HG03575 (cell line): ENCODE data around the gene SLC39A3.

Source experiments
- ATAC-seq: cut with Tn5 transposase; IDR thresholded peaks from one replicate; pipeline ENCODE4 v1.9.1; 2021; ENCODE audit not compliant: unreplicated experiment, insufficient number of reproducible peaks, low FRiP score; ENCODE audit errors: extremely low read depth

SLC39A3 gene

DNA sequence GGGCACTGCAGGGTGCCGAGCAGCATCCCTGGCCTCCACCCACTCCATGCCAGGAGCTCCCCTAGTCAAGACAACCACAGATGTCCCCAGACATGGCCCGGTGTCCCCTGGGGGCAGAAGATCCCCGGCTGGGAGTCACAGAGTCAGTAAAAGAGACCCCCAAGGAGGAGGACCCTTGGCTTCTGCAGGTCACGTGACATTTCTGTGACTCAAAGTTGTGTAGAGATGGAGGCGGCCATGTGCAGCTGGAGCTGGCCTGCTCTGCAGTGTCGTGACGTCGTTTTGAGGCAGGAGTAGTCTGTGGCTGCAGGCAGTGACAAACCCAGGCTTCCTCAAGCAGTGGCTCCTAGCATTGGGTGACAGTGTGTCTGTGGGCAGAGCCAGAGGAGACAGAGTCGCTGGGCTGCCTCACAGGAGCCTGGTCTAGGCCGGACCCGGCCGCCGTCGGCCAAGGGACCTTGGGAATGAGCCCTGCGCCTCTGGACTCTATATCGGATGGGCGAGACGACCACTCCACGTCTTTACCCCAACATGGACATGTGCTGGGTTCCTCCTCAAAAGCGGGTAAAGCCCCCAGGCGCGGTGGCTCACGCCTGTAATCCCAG, 10.9 kb downstream of the SLC39A3 start:
- no peak for ATAC-seq

DNA sequence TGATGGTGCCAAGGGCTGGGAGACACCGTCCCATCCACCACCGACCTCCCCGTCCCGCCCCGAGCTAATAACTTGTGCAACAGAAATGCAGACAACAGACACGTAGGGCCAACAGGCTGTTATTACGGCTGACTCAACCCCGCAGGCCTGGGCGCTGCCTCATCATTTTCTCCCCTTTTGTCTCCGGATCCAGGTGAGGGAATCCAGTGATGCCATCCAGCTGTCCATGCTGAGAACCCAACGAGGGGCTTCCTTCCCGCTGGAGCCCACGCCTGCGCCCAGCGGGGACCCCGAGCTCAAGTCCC, 12.2 kb downstream of the SLC39A3 start:
- ATAC-seq, result no peak

DNA sequence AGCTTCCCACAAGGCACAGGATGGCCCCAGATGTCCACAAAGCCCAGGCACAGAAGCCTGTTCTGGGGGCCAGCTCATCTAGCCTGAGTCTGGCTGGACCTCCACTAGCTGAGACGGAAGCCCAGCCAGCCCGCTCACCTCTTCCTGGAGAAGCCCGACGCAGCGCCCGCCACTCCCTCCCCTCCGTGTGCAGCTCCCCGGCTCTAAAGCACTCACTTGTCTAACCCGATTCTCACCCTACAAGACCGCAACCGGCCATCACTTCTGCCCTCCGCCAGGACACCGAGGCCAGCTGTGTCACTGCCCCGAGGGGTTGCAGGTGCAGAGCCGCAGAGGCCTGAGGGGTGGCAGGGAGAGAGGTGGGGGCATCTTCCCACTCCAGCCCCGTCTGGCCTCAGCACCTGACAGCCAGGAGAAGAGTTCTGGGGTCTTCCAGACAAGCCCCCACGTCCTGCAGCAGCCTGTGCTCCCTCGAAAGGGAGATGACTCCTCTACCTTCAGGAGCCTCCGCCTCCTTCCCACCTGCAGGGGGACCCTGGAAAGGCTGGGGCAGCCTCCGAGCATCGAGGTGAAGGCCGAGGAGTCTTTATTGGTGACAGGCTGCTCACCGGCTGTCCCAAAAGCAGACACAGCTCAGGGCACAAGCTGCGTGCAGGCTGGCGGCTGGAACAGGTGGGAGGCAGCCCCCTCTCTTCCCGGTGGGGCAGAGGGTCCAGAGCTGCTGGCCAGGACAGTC, 12.7 kb downstream of the SLC39A3 start:
- no peak for ATAC-seq

DNA sequence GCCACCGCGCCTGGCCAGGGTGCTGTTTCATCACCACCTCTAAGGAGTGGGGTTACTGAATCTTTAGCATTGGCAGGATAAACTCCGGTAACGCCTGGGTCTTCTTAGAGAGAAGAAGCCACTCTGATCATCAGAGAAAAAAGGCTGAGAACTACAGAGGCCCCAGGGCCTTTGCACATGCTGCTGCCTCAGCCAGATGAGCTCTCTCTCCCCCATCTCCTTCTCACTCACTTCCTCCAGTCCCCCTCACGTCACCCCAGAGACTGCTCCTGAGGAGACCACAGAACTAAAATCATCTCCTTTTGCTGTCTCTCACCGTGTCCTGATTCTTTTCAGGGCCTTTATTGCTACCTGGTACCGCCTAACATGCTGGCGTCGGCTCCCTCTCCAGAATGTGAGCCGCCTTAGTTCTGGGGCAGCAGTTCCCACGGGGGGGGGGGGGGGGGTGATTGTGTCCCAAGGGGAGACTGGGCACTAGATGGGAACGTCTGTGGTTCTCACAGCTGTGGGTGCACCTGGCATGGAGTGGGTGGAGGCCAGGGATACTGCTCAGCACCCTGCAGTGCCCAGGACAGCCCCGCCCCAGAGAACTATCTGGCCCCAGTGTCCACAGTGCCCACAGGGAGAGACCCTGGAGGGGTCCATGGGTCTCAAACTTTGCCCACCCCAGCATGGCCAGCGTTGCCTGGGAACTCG, 13.5 kb downstream of the SLC39A3 start:
- ATAC-seq, result no peak

DNA sequence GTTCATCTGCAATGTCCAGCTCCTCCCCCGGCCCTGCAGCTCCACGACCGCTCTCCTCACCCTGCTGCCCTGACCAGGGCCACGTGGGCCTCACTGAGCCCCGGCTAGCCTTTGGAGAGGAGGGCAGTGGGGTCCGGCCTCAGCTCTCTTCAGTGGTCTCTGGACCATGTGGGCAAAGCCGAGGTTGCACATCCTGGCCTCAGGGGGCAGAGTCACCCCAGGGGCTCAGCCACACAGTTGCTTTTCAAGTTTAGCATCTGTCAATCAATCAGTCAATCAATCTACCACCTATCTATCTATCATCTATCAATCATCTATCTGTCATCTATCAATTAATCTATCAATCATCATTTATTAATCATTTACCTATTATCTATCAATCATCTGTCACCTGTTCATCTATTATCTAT, 15.7 kb downstream of the SLC39A3 start:
- no peak for ATAC-seq

DNA sequence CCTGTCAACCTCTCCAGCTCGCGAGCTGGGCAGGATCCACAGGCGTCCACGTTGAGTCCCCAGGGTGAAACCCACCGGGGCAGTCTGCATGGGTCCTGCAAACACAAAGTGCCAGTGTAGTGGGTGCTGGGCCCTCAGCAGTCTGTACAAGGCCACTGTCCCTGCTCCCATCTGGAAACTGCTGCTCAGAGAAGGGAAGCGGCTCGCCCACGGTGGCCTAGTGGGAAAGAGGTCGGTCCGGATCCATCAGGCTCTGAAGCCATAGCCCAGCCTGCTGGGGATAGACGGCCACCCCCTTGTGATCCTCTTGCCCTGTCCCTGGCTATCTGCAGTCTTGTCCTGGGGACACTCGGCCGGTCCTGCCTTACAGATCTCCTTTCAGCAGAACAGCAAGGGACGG, 16.1 kb downstream of the SLC39A3 start:
- no peak for ATAC-seq

DNA sequence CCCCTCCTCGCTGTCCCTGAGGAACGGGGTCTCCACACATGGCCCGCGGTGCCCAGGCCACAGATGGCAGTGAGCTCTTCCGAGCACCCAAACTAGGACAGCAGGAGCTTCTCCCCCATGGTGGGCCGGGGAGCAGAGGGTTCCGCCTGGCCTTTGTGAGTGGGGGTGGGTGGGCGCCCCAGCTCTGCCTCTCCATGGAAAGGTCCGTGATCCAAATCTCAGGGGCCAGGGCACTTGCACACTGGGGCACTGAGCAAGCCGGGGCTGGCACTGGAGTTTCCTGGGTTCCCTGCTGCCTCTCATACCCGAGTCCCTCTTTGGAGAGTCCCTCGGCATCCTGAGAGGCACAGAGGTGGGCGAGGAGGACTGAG, 16.5 kb downstream of the SLC39A3 start:
- ATAC-seq, result no peak

DNA sequence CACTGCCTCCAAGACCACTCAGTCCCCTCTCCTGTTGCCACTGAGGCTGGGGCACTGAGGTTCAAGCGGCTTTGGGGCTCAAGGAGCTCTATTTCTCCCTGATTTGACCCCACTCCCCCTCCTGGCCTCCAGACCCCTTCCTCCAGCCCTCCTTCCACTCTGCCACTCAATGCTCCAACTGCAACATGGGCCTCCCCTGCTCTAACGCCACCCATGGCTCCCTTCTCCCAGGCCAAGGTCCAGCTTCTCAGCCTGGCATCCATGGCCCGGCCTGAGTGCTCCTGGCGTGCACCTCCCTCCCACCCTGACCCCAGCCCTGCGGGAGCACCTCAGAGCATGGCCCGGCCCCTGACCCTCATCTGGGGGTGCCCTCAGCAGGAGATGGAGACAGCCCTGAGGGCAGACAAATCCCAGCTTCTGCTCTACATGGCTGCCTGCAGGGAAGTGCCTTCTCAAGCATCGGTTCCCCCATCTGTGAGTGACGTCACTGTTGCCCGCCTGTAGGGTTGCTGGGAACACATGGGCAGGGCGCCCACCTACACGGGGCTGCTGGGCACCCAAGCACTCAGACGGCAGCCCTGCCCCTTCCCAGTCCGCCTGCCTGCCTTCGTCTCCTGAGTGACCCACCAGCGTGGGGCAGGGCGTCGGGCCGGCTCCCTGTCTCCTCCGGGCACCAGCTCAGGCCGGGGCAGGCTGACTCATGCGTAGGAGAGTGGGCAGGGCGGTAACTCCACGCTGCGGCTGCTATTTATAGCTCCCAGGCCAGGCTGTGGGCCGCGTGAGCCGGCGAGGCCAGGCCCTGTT, 17.1 kb downstream of the SLC39A3 start:
- no peak for ATAC-seq

DNA sequence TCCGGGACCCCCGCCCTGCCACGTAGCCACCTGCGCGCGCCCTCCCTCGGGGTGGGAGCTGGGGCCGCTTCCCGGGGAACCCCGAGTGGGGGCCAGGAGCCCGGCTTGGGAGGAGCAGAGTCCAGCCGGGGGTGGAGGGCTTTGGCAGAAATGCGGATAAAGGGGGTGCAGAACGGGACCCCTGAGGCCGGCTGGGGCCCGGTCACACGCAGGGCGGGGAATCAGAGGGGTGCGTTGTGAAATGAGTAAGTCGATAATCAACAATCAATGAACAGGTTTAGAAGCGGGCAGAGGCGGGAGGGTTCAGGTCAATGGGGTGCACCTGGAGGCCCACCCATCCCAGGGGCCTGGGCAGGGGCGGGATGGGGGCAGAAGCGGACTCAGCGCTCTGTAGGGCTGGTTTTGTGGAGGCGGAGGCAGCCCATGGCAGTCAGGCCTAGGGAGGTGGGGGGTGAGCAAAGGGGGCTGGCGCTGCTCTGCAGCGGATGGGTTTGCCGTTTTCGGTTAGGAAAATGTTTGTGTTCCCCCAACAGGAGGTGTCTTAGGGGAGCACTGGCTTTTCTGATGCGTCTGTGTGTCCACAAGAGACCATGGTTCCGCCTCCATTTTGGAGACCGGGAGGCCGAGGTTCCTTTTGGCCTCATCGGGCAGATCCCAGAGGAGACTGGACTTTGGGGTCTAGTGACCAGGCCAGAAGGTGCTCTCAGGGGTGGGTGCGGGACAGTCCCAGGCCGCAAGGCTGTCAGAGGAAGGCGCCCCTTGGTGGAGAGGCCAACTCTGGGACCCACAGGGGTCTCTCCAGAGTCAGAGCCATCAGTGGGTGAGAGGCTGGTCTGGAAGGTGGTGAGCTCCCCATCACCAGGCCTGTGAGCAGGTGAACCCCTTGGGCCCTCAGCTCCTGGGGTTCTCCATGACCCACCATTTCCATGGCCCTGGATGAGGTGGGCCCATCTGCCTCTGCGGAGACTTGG, 18.0 kb downstream of the SLC39A3 start:
- no peak for ATAC-seq

DNA sequence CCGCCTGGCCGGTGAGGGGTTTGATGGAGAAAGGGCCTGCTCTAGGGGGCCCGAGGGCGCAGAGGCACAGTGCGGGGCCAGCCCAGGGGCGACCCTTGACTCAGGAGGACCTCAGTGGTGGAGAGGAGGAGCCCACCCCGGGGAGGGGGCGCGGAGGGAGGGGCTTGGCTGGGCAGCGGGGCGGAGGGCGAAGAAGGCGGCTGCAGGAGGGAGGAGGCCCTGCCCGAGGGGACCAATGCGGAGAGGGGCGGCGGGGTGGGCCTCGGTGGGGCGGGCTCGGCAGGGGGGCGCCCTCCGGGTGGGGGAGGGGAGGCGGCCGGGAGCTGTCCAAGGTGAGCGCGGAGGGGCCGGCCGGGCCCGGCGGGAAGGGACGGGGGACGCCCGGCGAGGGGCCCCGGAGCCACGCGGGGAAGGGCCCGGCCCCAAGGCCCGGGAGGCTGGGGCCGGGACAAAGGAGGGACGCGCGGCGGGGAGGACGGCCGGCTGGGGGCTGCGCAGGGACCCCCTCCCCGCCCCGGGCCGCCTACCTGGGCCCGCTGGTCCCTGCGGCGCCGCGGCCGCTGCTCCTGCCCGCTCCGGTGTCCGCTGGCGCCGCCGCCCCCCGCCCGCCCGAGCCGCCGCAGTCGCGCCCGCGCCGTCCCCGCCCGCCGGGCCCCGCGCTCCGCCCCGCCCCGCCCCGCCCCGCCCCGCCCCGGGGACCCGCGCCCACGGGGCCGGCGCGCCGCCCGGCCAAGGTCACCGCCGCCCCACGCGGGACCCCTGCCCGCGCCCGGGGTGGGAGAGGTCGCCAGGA, 18.8 kb downstream of the SLC39A3 start, which contains the start of gene DIRAS1:
Gene DIRAS1 (minus strand): TSS at position 596 of the 793 bp plus-strand sequence. CDS start 3,566 bp downstream, outside the sequence.
- ATAC-seq, result no peak

DNA sequence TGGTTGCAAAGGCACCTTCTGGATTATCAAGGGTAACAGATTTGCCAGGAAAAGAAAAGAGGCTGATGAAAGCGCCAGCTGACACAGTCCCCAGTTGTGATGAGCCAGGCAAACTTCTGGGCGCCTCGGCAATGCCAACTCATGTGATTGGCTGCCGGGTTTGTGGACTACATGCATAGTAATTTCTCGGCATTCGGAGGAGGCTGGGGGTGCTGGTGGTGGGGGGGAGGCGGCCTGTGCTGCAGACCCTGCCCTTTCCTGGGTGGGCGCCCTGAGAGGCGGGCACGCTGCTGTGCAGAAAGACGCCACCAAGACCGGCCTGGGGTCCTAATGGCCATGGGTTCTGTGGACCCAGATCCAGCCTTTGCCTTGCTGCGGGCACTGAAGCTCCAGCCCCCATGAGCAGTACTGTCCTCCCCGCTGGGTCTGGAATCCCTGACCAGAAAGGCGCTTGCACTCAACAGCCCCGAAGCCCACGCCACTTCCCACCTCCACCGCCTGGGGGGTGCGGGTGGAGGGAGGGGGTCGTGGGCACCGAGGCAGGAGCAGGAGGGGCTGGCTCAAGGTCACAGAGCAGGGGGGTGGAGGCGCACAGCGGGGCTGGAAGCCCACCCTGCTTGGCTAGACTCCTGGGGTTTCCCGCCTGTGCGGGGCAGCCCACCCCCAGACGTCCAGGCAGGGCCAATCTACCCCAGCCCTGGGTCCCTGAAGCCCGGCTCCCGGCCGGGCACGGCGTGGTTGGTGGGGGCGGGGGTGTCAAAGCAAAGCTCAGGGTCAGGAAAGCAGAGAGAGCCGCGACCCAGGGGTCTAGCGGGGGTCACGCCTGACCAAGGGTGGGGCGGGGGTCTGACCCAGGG, 19.7 kb downstream of the SLC39A3 start:
- ATAC-seq, result no peak

DNA sequence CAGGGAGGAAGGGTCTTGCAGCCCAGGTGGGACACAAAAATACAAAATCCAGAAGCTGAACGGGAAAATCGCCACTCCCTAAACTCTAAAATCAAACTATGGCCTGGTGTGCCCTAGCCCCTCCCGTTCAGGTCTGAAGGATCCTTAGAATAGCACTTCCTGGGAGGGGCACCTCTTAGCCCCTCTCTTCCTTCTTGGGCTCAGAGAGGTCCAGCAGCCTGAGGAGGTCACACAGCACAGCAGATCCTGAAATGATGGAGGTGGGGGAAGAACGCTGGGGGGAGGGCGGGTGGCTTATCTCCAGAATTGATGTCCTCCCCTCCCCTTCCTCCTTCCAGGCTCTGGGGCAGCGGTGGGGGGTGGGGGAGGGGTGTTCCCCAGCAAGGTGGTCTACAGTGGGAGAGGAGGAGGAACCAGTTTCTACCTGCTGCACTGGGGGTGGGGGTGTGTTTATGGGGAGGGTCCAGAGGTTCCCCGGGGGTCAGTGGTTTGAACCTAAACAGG, 20.5 kb downstream of the SLC39A3 start:
- ATAC-seq, result no peak

DNA sequence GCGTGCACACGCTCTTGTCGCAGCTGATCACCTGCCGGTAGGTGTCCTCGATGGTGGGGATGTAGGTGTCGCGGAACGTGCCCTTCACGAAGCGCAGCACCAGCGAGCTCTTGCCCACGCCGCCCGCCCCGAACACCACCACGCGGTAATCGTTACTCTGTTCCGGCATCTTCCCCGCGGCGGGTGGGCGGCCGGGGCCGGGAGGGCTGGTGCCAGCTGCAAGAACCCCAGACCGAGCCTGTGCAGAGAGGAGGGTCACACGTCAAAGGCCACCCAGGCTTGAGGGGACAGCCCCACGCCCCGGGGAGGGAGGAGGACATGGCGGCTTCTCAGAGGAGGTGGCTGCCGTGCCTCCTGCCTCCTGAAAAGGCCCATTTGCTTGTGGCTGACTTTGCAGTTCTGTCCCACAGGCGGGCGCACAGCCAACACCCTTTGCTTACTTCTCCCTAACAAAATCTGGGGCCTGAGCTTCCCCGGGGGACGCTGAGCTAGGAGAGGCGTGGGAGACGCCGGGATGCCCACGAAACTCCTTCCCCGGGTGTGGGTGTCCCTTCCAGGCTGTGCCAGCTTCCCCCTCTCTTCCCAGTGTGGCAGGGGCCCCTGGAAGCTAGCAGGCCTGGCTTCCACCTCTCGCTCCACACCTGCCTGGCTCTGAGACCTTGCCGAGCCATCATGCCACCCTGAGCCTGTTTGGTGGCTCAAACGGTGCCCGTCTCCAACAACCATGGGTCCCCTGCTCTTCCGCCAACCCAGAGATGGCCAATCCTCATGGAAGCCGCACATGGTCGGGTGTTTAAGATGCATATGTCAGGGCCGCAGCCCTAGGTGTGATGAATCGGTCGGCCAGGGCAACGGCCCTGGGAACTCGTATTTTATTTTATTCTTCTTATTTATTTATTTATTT, 21.9 kb downstream of the SLC39A3 start:
- ATAC-seq, result no peak

DNA sequence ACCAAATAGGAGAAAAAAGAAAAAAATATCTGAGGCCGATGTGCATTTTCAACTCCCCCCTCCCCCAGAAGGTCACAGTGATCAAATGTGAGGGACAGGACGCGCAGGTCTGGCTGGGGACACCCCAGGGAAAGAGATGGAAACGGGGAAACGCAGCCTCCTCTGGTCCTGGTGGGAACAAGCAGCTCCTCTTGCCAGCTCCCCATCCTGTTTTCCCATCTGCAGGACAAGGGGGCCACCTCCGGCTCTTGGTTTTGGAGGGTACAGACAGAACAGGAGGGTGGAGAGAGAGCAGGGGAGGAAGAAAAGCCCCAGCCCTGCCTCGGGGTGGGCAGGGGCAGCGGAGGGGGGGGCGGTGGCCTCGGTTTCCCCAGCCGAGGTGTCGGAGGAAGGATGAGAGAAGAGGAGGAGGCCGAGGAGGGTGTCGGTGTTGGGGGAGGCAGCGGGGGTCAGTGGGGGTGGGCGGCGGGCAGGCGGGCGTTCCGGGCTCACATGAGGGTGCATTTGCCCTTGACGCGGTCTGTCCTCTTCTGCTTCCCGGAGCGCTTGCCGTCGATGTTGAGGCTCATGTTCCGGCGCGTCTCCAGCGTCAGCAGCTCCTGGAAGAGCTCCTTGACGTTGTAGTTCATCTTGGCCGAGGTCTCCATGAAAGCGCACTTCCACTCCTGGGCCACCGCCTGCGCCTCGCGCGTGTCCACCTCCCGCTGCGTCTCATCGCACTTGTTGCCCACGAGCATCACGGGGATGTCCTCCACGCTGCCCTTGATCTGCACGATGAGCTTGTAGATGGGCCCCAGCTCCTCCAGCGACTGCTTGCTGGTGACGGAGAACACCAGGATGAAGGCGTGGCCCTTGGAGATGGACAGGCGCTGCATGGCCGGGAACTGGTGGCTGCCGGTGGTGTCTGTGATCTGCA, 22.8 kb downstream of the SLC39A3 start:
- ATAC-seq, result no peak

DNA sequence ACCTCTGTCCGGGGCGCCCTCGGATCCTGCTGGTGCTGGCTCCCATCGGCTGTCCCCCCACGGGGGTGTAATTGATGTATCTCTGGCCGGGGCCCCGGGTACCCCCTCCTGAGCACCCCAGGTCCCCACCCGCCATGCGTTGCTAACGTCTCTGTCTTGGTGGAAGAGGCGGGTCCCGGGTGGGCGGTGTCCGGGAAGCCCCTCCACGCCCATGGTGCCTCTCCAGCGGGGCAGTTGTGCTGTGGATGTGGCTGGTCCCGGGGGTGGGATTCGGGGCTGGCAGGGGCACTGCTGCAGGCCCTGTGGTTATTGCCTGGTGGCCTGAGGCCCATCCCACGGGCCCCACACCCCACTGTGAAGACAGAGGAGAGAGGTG, 23.6 kb downstream of the SLC39A3 start:
- ATAC-seq, result no peak
